MM.1S (cell line): ENCODE data around the gene HSD11B2.

Source experiments
- CTCF ChIP-seq: fragments of 300-600 bp; sonication (generic); IDR thresholded peaks from 2 replicates; pipeline ENCODE4 v1.5.1; 2016; ENCODE audit warnings: antibody characterized with exemption, low read length, mixed read lengths
- EZH2 ChIP-seq: fragments of 300-600 bp; sonication (generic); optimal IDR thresholded peaks from 2 replicates; pipeline ENCODE3; 2017; ENCODE audit warnings: low read depth, mild to moderate bottlenecking, antibody characterized with exemption, low read length, mixed read lengths
- EZH2phosphoT487 ChIP-seq: fragments of 300-600 bp; sonication (generic); IDR thresholded peaks from 2 replicates; pipeline ENCODE4 v1.6.1; 2018; ENCODE audit warnings: antibody characterized with exemption, low read length

- no peak for TF ChIP-seq CTCF
- TF ChIP-seq EZH2phosphoT487, result no peak
- no peak for TF ChIP-seq EZH2
Measured at GRCh38 chr16:67425061-67425460, 5.9 kb upstream of the HSD11B2 start.
